Measurements from ENCODE around the gene HOXD8. TPM values are rescaled to one million over a fixed set of nuclear protein-coding genes. Genes with fewer than 3 reads are reported as not detected.

Gene HOXD8
- total and polyA plus RNA-seq, 2 donors (not counting 1 experiment from before 2014, with no cell fraction given) = not detected

DNA sequence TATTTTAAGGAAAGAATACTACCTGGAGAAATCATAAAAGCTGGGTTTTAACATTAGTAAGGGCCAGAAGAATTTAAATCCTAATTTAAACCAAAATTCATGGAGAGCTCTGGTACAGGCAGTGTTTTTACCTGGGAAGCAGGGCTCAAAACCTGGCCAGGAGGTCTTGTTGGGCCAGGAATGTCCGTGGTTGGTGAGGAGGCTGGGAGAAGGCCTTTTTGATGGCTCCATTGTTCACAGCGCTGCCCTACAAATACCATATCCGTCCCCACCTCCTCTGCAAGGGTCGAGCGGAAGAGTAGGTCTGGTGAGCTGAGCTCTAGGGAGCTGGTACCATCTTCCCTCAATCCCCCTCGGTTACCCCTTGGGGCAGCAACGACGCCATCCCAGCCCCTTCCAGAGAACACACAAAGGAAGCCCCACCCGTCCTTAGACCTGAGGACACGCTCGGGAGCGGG, 48.1 kb downstream of the HOXD8 start:
- Histone ChIP-seq H3K4me2 (ENCODE audit: extremely low read depth, insufficient read depth, low read length) (no peak overlapping the region), H3K4me3 (replicated peaks in 1 of 4; ENCODE audit: control extremely low read depth in 1 of 4, insufficient read depth in 1 of 4, low read depth in 3 of 4, low read length in 4 of 4) (no peak overlapping the region), H3K27ac (ENCODE audit: insufficient read depth, low read length) (no peak overlapping the region), H2AFZ (ENCODE audit: low read length) (no peak overlapping the region), H3K4me1 (ENCODE audit: control insufficient read depth, extremely low read depth, insufficient read depth, low read length) (no peaks in the 10 kb centered on the region), H3K36me3 (ENCODE audit: control insufficient read depth, insufficient read depth, low read length) (no peaks in the 10 kb centered on the region), H4K20me1 (ENCODE audit: control insufficient read depth, extremely low read depth, insufficient read depth, low read length) (no peaks in the 10 kb centered on the region), H3K9me3 (ENCODE audit: control insufficient read depth, insufficient read depth, low read depth, low read length) (no peaks in the 10 kb centered on the region), H3K79me2 (ENCODE audit: control insufficient read depth, insufficient read depth, low read length) (no peaks in the 10 kb centered on the region), H3K9ac (ENCODE audit: insufficient read depth, low read length) (no peak overlapping the region), H3K27me3 (ENCODE audit: control insufficient read depth, insufficient read depth, low read length) (peaks cover 49% of the 10 kb centered on the region)
- TF ChIP-seq, protein P1, sequence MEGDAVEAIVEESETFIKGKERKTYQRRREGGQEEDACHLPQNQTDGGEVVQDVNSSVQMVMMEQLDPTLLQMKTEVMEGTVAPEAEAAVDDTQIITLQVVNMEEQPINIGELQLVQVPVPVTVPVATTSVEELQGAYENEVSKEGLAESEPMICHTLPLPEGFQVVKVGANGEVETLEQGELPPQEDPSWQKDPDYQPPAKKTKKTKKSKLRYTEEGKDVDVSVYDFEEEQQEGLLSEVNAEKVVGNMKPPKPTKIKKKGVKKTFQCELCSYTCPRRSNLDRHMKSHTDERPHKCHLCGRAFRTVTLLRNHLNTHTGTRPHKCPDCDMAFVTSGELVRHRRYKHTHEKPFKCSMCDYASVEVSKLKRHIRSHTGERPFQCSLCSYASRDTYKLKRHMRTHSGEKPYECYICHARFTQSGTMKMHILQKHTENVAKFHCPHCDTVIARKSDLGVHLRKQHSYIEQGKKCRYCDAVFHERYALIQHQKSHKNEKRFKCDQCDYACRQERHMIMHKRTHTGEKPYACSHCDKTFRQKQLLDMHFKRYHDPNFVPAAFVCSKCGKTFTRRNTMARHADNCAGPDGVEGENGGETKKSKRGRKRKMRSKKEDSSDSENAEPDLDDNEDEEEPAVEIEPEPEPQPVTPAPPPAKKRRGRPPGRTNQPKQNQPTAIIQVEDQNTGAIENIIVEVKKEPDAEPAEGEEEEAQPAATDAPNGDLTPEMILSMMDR (conservative IDR thresholded peaks at IDR 0.05 in 1 of 2, IDR thresholded peaks at IDR 0.05 in 1 of 2; ENCODE audit: low read depth in 1 of 2, low read length in 2 of 2) = no peak
- TF ChIP-seq EZH2 (IDR thresholded peaks at IDR 0.05; ENCODE audit: low read length, missing control alignments) = peak; percentile 10
- DNase-seq (ENCODE audit: low read depth in 2 of 2) = no peak

DNA sequence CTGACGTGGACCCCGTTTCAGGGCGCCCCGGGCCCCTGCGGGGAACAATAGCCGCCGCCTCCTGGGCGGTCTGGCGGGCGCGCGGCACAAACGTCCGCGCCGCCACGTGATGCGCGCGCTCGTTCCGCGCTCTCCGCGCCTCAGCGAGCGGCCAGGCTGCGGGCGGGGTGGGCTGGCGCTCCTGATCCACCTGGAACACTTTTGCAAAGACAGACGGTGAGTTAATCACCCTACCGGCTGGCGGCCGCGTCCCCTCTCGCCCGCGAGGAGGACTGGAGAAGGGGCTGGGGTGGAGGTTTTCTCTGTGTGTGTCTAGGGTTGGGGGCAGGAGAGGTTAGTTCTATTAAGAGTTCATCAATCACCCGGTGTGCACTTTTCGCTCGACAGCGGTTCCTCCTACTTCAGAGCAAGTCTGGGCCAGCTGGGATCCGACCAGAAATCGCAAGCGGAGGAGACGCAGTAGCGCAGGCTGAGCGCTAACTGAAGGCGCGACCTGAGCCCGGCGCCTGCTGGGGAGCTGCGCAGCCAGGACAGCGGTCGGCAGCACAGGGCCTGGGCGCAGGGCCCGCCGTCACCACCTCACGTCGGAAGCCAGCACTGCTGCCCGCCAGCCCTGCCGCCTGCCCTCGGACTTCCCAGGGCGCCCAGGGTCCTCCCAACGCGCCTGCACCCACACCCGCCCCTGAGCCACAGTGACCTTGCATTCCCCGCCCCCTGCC, 48.7 kb downstream of the HOXD8 start:
- no peak overlapping the region for H3K9ac ChIP-seq (ENCODE audit: insufficient read depth, low read length)
- no peaks in the 10 kb centered on the region for H3K4me1 ChIP-seq (ENCODE audit: control insufficient read depth, extremely low read depth, insufficient read depth, low read length)
- DNase-seq (ENCODE audit: low read depth in 2 of 2) = peak in 1 of 2 donors; percentile 91
- no peaks in the 10 kb centered on the region for H4K20me1 ChIP-seq (ENCODE audit: control insufficient read depth, extremely low read depth, insufficient read depth, low read length)
- H3K27ac ChIP-seq (ENCODE audit: insufficient read depth, low read length) = no peak overlapping the region
- TF ChIP-seq EZH2 (IDR thresholded peaks at IDR 0.05; ENCODE audit: low read length, missing control alignments) = peak; percentile 33
- TF ChIP-seq, protein P1 (conservative IDR thresholded peaks at IDR 0.05 in 1 of 2, IDR thresholded peaks at IDR 0.05 in 1 of 2; ENCODE audit: low read depth in 1 of 2, low read length in 2 of 2) = no peak
- no peaks in the 10 kb centered on the region for H3K36me3 ChIP-seq (ENCODE audit: control insufficient read depth, insufficient read depth, low read length)
- no peak overlapping the region for H3K4me3 ChIP-seq (replicated peaks in 1 of 4; ENCODE audit: control extremely low read depth in 1 of 4, insufficient read depth in 1 of 4, low read depth in 3 of 4, low read length in 4 of 4)
- peaks cover 45% of the 10 kb centered on the region for H3K27me3 ChIP-seq (ENCODE audit: control insufficient read depth, insufficient read depth, low read length)
- H3K9me3 ChIP-seq (ENCODE audit: control insufficient read depth, insufficient read depth, low read depth, low read length) = no peaks in the 10 kb centered on the region
- no peak overlapping the region for H2AFZ ChIP-seq (ENCODE audit: low read length)
- no peak overlapping the region for H3K4me2 ChIP-seq (ENCODE audit: extremely low read depth, insufficient read depth, low read length)
- H3K79me2 ChIP-seq (ENCODE audit: control insufficient read depth, insufficient read depth, low read length) = no peaks in the 10 kb centered on the region

DNA sequence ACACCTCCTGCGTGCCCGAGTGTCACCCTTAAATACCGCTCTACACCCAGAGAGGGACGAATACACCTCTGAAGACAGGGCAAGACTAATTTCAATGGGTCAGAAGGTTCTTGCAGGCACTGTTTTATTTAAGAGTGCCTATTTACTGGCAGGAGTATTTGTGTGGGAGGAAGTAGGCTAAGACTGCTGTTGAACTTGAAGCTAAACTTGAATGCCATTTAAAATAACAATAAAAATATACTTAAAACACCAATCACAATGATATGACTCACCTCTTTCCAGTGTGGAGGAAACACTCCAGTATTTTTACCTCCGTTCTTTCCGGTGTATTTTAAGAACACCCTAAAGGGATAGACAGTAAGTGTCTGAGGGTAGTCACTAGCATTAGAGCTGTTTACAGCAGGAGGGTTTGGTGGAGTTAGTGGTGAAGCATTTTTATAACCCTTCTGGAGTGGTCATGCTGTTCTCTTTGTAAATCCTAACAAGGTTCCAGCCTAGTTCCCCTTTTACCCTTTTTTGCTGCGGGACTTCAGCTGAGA, 49.3 kb downstream of the HOXD8 start:
- H3K79me2 ChIP-seq (ENCODE audit: control insufficient read depth, insufficient read depth, low read length) = no peaks in the 10 kb centered on the region
- H3K4me1 ChIP-seq (ENCODE audit: control insufficient read depth, extremely low read depth, insufficient read depth, low read length) = no peaks in the 10 kb centered on the region
- TF ChIP-seq EZH2 (IDR thresholded peaks at IDR 0.05; ENCODE audit: low read length, missing control alignments) = no peak
- TF ChIP-seq, protein P1 (conservative IDR thresholded peaks at IDR 0.05 in 1 of 2, IDR thresholded peaks at IDR 0.05 in 1 of 2; ENCODE audit: low read depth in 1 of 2, low read length in 2 of 2) = no peak
- peaks cover 40% of the 10 kb centered on the region for H3K27me3 ChIP-seq (ENCODE audit: control insufficient read depth, insufficient read depth, low read length)
- no peak overlapping the region for H3K4me3 ChIP-seq (replicated peaks in 1 of 4; ENCODE audit: control extremely low read depth in 1 of 4, insufficient read depth in 1 of 4, low read depth in 3 of 4, low read length in 4 of 4)
- H4K20me1 ChIP-seq (ENCODE audit: control insufficient read depth, extremely low read depth, insufficient read depth, low read length) = no peaks in the 10 kb centered on the region
- H3K27ac ChIP-seq (ENCODE audit: insufficient read depth, low read length) = no peak overlapping the region
- H2AFZ ChIP-seq (ENCODE audit: low read length) = no peak overlapping the region
- H3K4me2 ChIP-seq (ENCODE audit: extremely low read depth, insufficient read depth, low read length) = no peak overlapping the region
- DNase-seq (ENCODE audit: low read depth in 2 of 2) = peak in 1 of 2 donors; percentile 71
- H3K36me3 ChIP-seq (ENCODE audit: control insufficient read depth, insufficient read depth, low read length) = no peaks in the 10 kb centered on the region
- no peaks in the 10 kb centered on the region for H3K9me3 ChIP-seq (ENCODE audit: control insufficient read depth, insufficient read depth, low read depth, low read length)
- H3K9ac ChIP-seq (ENCODE audit: insufficient read depth, low read length) = no peak overlapping the region
